Fibroblast of skin of back (primary cell): ENCODE results near the gene NSUN7. TPM values are rescaled to one million over a fixed set of nuclear protein-coding genes. Genes with fewer than 3 reads are reported as not detected.
"Not testable (repeated sequence)": the region's sequence is repeated elsewhere in the genome, so short reads cannot be mapped to it uniquely, and the experiment has no call there.

Source experiments
- DNase-seq: peaks from one replicate; pipeline ENCODE4 v3.0.0-alpha.2; 2013
- polyA plus RNA-seq, 2 experiments: library from polyadenylated mRNA; unstranded; fragments of 120-200 nt; gene quantifications; one replicate each; pipeline ENCODE4 v1.2.1, GENCODE V29; 2013; ENCODE audit not compliant: insufficient read length in 2 of 2

The NSUN7 gene, protein sequence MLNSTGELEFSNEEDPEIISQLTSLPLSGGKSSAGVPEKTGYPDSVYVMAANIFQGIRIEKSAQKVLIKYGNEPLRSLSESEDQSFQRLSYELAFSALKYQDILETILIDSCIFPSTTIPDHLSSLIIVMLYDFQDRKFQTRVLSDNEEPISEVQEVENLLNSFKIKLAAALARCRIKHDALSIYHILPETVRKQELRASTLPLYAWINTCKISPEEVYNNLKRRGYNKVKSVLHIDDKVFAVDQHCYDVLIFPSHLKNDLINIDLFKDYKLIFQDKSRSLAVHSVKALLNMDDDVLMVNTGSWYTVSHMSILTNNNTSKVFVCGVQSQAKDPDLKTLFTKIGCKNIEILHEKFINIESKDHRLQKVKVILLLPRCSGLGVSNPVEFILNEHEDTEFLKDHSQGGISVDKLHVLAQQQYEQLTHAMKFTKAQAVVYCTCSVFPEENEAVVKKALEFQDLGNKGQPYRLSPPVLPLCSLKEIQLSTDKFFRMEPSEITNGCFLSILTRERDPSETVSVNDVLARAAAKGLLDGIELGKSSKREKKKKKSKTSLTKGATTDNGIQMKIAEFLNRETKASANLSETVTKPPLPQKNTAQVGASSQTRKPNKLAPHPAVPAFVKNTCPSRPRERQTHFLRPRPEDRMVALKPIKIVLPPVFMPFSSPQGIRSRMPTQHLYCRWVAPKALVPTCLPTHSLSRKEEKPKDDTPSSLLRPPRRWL
- polyA plus RNA-seq (2013, experiment 1 of 2; ENCODE audit: insufficient read length) = 0.19 TPM
- polyA plus RNA-seq (2013, experiment 2 of 2; ENCODE audit: insufficient read length) = 0.12 TPM

GRCh38 chr4:40749717-40750460 lies at the start of gene NSUN7:
Gene NSUN7 (plus strand): TSS chr4:40749955. CDS start chr4:40750694, 739 bp downstream.
- DNase-seq = peak; percentile 35

DNA sequence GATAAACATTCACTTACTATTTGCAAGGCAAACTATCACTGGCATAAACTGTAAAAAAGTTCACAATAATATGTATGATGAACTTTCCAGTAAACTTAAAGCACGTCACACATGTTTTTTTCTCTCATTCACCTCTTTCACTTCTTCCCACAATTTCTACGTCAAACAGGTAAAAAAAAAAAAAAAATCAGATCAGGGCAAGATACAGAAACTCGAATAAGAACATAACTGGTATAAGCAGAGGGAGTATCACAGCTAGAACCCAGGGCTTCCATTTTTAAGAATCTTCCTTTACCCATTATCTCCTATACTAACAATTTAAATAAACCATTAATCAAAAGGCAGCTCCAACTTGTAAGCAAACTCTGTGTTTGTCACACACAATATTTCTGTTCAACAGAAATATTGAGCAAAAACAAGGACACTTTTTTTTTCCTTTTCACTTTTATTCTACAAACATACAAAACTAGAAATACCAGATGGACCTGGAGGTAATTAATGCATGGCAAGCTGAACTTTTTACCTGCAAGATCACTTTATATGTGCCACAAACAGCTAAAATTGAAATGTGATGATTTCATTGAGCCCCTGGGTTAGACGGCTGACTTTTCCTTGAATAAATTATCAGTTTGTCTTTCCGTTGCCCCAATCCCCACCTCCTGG lies 47.5 kb upstream of the NSUN7 start:
- DNase-seq = no peak

GRCh38 chr4:40702800-40703151 lies 47.0 kb upstream of the NSUN7 start:
- DNase-seq = no peak

- no peak for DNase-seq
These were observed 45.7 kb upstream of the NSUN7 start for GRCh38 chr4:40704073-40704472.

DNA sequence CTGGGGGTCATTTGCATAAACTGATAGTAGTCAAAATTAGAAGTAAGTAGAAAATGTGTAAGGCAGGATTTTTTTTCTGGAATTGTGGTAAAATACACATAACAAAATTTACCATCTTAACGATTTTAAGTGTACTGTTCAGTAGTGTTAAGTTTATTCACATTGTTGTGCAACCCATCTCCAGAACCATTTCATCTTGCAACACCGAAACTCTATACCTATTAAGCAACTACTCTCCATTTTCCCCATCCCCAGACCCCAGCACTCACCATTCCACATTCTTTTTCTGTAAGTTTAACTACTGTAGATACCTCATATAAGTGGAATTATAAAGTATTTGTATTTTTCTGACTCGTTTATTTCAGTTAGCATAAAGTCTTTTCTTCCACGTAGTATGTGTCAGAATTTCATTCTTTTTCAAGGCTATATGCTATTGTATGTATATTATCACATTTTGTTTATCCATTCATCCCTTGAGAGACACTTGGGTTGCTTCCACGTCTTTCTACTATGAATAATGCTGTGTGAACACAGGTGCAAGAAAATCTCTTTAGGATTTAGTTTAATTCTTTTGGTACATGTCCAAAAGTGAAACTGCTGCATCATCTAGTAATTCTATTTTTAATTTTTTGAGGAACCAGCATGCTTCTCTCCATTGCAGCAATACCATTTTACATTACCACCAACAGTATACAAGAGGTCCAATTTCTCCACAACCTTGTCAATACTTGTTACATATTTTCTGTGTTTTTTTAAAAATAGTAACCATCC lies 39.1 kb upstream of the NSUN7 start:
- no peak for DNase-seq

DNA sequence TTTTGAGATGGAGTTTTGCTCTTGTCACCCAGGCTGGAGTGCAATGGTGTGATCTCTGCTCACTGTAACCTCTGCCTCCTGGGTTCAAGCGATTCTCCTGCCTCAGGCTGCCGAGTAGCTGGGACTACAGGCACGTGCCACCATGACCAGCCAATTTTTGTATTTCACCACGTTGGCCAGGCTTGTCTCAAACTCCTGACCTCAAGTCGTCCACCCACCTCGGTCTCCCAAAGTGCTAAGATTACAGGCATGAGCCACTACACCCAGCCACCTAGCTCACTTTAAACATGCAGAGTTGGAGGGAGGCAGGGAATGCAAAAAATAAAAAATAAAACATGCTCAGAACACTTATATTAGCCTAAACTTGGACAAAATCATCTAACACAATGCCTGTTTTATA lies 36.8 kb upstream of the NSUN7 start:
- not testable (repeated sequence) for DNase-seq

- no peak for DNase-seq
These were observed 36.0 kb upstream of the NSUN7 start for GRCh38 chr4:40713798-40714197.

GRCh38 chr4:40718586-40718985 lies 31.2 kb upstream of the NSUN7 start:
- no peak for DNase-seq

- DNase-seq = peak; percentile 27
These were observed 30.6 kb upstream of the NSUN7 start for GRCh38 chr4:40719008-40719623.

GRCh38 chr4:40720351-40720750 lies 29.4 kb upstream of the NSUN7 start:
- no peak for DNase-seq

- DNase-seq = no peak
These were observed 28.8 kb upstream of the NSUN7 start for GRCh38 chr4:40720916-40721315.

GRCh38 chr4:40721730-40722171 lies 28.0 kb upstream of the NSUN7 start:
- no peak for DNase-seq

DNA sequence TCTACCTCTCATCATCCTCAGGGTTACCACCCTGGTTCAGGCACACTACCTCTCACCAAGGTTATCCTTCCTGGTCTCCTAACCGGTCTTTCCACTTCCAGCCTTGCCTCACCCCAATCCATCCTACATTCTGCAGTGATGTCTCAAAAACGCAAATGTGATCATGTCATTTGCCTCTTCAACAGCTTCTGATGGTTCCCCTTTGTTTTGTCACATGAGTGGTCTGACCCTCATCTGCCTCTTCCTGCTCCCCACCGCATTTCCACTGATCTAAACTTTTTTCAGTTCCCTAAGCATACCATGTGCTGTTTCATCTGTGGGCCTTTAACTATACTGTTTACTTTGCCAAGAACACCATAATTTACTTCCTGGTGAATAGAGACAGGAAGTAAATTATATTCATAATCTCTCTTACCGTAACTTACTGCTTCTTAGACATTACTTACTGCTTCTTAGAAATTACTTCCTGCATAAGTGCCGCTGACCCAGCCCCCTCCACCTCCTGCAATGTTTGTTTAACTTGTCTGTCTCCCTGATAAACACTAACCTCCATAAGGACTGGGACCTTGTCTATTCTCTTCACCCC lies 27.1 kb upstream of the NSUN7 start:
- no peak for DNase-seq

- DNase-seq = no peak
These were observed 26.0 kb upstream of the NSUN7 start for GRCh38 chr4:40723728-40724127.

GRCh38 chr4:40728333-40728732 lies 21.4 kb upstream of the NSUN7 start:
- no peak for DNase-seq

- no peak for DNase-seq
These were observed 20.2 kb upstream of the NSUN7 start for GRCh38 chr4:40729555-40729954.

DNA sequence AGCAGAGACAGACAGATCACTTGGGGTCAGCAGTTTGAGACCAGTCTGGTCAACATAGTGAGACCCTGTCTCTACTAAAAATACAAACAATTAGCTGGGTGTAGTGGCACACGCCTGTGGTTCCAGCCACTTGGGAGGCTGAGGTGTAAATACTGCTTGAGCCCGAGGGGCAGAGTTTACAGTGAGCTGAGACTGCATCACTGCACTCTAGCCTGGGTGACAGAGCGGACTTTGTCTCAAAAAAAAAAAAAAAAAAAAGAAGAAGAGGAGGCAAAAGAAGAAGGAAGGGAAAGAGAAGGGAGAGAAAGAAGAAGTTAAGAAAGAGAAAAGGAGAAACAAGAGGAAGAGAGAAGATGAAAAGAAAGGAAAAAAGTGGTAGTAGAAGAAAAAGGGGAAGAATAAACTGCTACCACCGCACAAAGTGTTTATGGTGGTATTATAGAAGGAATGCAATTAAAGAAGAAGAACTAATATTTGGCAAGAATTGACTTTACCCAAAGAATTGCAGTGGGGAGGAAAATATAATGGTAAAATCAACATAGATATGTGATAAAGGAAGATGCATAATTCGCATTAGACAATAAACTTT lies 19.6 kb upstream of the NSUN7 start:
- DNase-seq = no peak

- DNase-seq = no peak
These were observed 18.4 kb upstream of the NSUN7 start for GRCh38 chr4:40731361-40731760.

GRCh38 chr4:40731792-40732245 lies 17.9 kb upstream of the NSUN7 start:
- DNase-seq = no peak

DNA sequence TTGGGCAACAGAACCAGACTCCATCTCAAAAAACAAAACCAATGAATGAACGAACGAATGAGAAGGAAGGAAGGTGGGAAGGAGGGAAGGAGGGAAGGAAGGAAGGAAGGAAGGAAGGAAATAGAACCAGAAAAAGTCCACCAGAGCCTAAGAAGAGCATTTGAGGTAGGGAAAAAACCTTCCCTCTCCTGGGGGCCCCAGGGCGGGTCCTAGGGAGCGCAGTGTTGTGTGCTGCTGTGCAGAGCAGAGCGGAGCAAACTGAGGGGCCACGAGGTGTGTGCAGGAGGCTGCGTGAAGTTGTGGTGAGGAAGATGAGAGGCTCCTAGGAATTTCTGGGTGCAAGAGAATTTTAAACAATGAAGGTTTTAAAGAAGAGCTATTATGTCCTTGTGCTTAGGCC lies 16.0 kb upstream of the NSUN7 start:
- no peak for DNase-seq
